GM12878 (cell line): ENCODE data around the gene SQSTM1. TPM values are rescaled to one million over a fixed set of nuclear protein-coding genes. Genes with fewer than 3 reads are reported as not detected.

Experiments used
- ATAC-seq: fragments of 200-7000 bp; cut with Tn5 transposase; 3 replicates; pipeline ENCODE4 v1.9.1; 2020; ENCODE audit warnings: mild to moderate bottlenecking, moderate library complexity
- BruUV-seq: library from RNA; stranded (reverse); fragments of 400-500 nt; replicated peaks from 2 replicates; lab custom pipeline; 2021; lab: Mats Ljungman, UMichigan
- CTCF ChIA-PET: fragments of 300-600 bp; sonication (Branson Sonifier 250); formaldehyde crosslinking; extraction: SDS; loops from one replicate; lab custom pipeline; 2021; ENCODE audit warnings: inconsistent platforms; lab: Yijun Ruan, JAX
- POLR2A ChIA-PET: fragments of 350-600 bp; formaldehyde crosslinking; extraction: SDS; loops from one replicate; lab custom pipeline; 2021; ENCODE audit warnings: inconsistent platforms; lab: Charles Lee
- RAD21 ChIA-PET: fragments of 300-600 bp; sonication (Branson Sonifier 250); formaldehyde crosslinking; loops from one replicate; lab custom pipeline; 2023; ENCODE audit warnings: antibody characterized with exemption; ENCODE audit not compliant: unreplicated experiment; lab: Charles Lee
- SMC1A ChIA-PET: fragments of 300-600 bp; sonication (Branson Sonifier 250); formaldehyde crosslinking; loops from one replicate; lab custom pipeline; 2023; ENCODE audit not compliant: unreplicated experiment, uncharacterized antibody; lab: Charles Lee
- DNase-seq: peaks from one replicate; pipeline ENCODE4 v3.0.0-alpha.2; 2011; ENCODE audit warnings: low read depth, low spot score
- FAIRE-seq: peaks from 3 replicates; lab custom pipeline; 2011; peaks lifted over from hg19 to GRCh38; lab: Jason Lieb, UNC
- H2AFZ ChIP-seq: 2 replicates; pipeline ENCODE4 v1.6.0; 2011; ENCODE audit warnings: low read depth, low read length, control low read depth; ENCODE audit not compliant: control insufficient read depth
- H3K27ac ChIP-seq: 2 replicates; pipeline ENCODE4 v1.5.1; 2011; ENCODE audit warnings: control low read depth; ENCODE audit not compliant: control insufficient read depth, insufficient read depth
- H3K27me3 ChIP-seq, 2 experiments: replicated peaks in 1 of 2; 2 replicates each; pipeline versions ENCODE4 v1.6.0 to v1.6.1; 2011; ENCODE audit warnings: low read length in 1 of 2; ENCODE audit not compliant: control insufficient read depth in 2 of 2, insufficient read depth in 2 of 2
- H3K36me3 ChIP-seq, 2 experiments: 2 replicates each; pipeline ENCODE4 v1.5.1; 2011; ENCODE audit warnings: low read length in 1 of 2; ENCODE audit not compliant: control insufficient read depth in 2 of 2, insufficient read depth in 2 of 2
- H3K4me1 ChIP-seq: 2 replicates; pipeline ENCODE4 v1.6.1; 2011; ENCODE audit warnings: mild to moderate bottlenecking, low read length, moderate library complexity, mixed read lengths; ENCODE audit not compliant: control insufficient read depth, insufficient read depth
- H3K4me2 ChIP-seq: 2 replicates; pipeline ENCODE4 v1.6.0; 2011; ENCODE audit warnings: control low read depth; ENCODE audit not compliant: control insufficient read depth, insufficient read depth
- H3K4me3 ChIP-seq: fragments of 200-600 bp; sonication (generic); 2 replicates; pipeline ENCODE4 v1.5.1; 2016
- H3K79me2 ChIP-seq: 2 replicates; pipeline ENCODE4 v1.6.0; 2011; ENCODE audit warnings: low read length; ENCODE audit not compliant: control insufficient read depth, insufficient read depth
- H3K9ac ChIP-seq: 2 replicates; pipeline ENCODE4 v1.8.0; 2011; ENCODE audit warnings: low read length, control low read depth, mixed read lengths; ENCODE audit not compliant: control insufficient read depth, insufficient read depth
- H3K9me3 ChIP-seq: replicated peaks from 3 replicates; pipeline ENCODE4 v1.5.1; 2011; ENCODE audit warnings: mild to moderate bottlenecking, low read length; ENCODE audit not compliant: control insufficient read depth, insufficient read depth
- H4K20me1 ChIP-seq: 2 replicates; pipeline ENCODE4 v1.6.0; 2011; ENCODE audit not compliant: control insufficient read depth, insufficient read depth
- BCL3 ChIP-seq: IDR thresholded peaks from 2 replicates; pipeline ENCODE4 v1.6.1; 2011; ENCODE audit warnings: borderline replicate concordance, low read depth, mild to moderate bottlenecking, moderate library complexity, low read length; ENCODE audit not compliant: insufficient read depth, poor library complexity, severe bottlenecking
- BRCA1 ChIP-seq: IDR thresholded peaks from 2 replicates; pipeline ENCODE4 v1.6.1; 2011; ENCODE audit warnings: low read depth, low read length, improper control_type of control experiment
- CHD2 ChIP-seq: IDR thresholded peaks from 2 replicates; pipeline ENCODE4 v1.6.1; 2011; ENCODE audit warnings: low read depth, low read length, improper control_type of control experiment, borderline replicate concordance
- EED ChIP-seq: sonication (generic); IDR thresholded peaks from 2 replicates; pipeline ENCODE4 v1.6.1; 2016; ENCODE audit warnings: antibody characterized with exemption, low read depth
- MAX ChIP-seq: IDR thresholded peaks from 2 replicates; pipeline ENCODE4 v1.6.1; 2012; ENCODE audit warnings: low read depth, low read length, improper control_type of control experiment
- MEF2A ChIP-seq: IDR thresholded peaks from 2 replicates; pipeline ENCODE4 v1.6.1; 2011; ENCODE audit warnings: low read depth, mild to moderate bottlenecking, low read length, moderate library complexity; ENCODE audit not compliant: insufficient read depth
- MYB ChIP-seq: fragments of 150-350 bp; IDR thresholded peaks from 2 replicates; pipeline ENCODE4 v1.6.1; 2014; ENCODE audit warnings: mild to moderate bottlenecking, low read depth, low read length, borderline replicate concordance
- NRF1 ChIP-seq: conservative IDR thresholded peaks from 2 replicates; pipeline ENCODE4 v1.6.1; 2011; ENCODE audit warnings: mild to moderate bottlenecking, low read depth, low read length, improper control_type of control experiment
- RELB ChIP-seq: fragments of 450-650 bp; IDR thresholded peaks from 2 replicates; pipeline ENCODE4 v1.6.1; 2017; ENCODE audit warnings: low read depth, mild to moderate bottlenecking, moderate library complexity
- RUNX3 ChIP-seq: IDR thresholded peaks from 2 replicates; pipeline ENCODE4 v1.6.1; 2012; ENCODE audit warnings: low read length, inconsistent platforms
- SP1 ChIP-seq: IDR thresholded peaks from one replicate; pipeline ENCODE4 v1.6.1; 2011; ENCODE audit warnings: low read depth, low read length
- SREBF2 ChIP-seq: IDR thresholded peaks from 2 replicates; pipeline ENCODE4 v1.6.1; 2012; ENCODE audit warnings: mild to moderate bottlenecking, low read length
- STAT3 ChIP-seq: IDR thresholded peaks from 2 replicates; pipeline ENCODE4 v1.6.1; 2011; ENCODE audit warnings: low read depth, low read length, improper control_type of control experiment
- SUZ12 ChIP-seq: fragments of 200-600 bp; sonication (generic); IDR thresholded peaks from one replicate; pipeline ENCODE4 v1.6.1; 2018; ENCODE audit warnings: antibody characterized with exemption, mild to moderate bottlenecking; ENCODE audit not compliant: unreplicated experiment
- ZBTB33 ChIP-seq: fragments of 450-650 bp; IDR thresholded peaks from 2 replicates; pipeline ENCODE4 v1.6.1; 2017; ENCODE audit warnings: mild to moderate bottlenecking
- ZBTB40 ChIP-seq: fragments of 450-650 bp; IDR thresholded peaks from 2 replicates; pipeline ENCODE4 v1.6.1; 2016; ENCODE audit warnings: mild to moderate bottlenecking, moderate library complexity, borderline replicate concordance
- WGBS: methylation state at CpG from one replicate; pipeline ENCODE4 v1.1.6; 2016; ENCODE audit warnings: low lambda C conversion rate; ENCODE audit not compliant: insufficient replicate concordance, insufficient coverage; ENCODE audit errors: missing lambda C conversion rate; 5-methylcytosine and 5-hydroxymethylcytosine counted together
- in situ Hi-C: fragments of 300-500 bp; cut with MboI; formaldehyde crosslinking; loops from 9 replicates; pipeline ENCODE4 v1.14.3; 2018; ENCODE audit warnings: mixed read lengths
- intact Hi-C: fragments of 100-400 bp; cut with micrococcal nuclease; formaldehyde crosslinking; loops from one replicate; pipeline ENCODE4 v1.14.2; 2022; ENCODE audit not compliant: unreplicated experiment
- polyA plus RNA-seq, 11 experiments: library from polyadenylated mRNA; depleted of rRNA in 4 of 11; unstranded in 6 of 11; stranded (reverse) in 5 of 11; fragments of >200 nt; fragmentation: Nextera tagmentation in 4 of 11; fragmentation: Illumina TruSeq in 1 of 11; extraction: Ambion mirVana in 4 of 11; extraction: Trizol in 1 of 11; gene quantifications; 1 replicate in 1 of 11; 2 replicates in 10 of 11; pipeline versions ENCODE4 v1.2.1 to v1.2.3, GENCODE V29; 2011 to 2016; ENCODE audit warnings: inconsistent platforms in 2 of 11, missing spikeins in 2 of 11, low read depth in 1 of 11
- total RNA-seq, 4 experiments: library from RNA; depleted of rRNA in 3 of 4; stranded (reverse); fragments of >200 nt in 3 of 4; fragmentation: Illumina TruSeq in 1 of 4; extraction: Trizol in 1 of 4; gene quantifications; 2 replicates each; pipeline versions ENCODE4 v1.2.1 to v1.2.3, GENCODE V29; 2013 to 2021

Gene SQSTM1
- total and polyA plus RNA-seq, 10 of the 15 experiments (the other 5 are each of a cell fraction or from before 2014, with no cell fraction given), result 6.3 to 138 (median 62.1) TPM

- no peaks in the 10 kb centered on the region for H3K4me1 ChIP-seq
- intact Hi-C loops (no loop called here), in situ Hi-C loops (no loop called here)
- H3K79me2 ChIP-seq, result no peaks in the 10 kb centered on the region
- no peak overlapping the region for H3K4me3 ChIP-seq
- no TSS peak for BruUV-seq
- RAD21 ChIA-PET, result no interaction called here
- CTCF ChIA-PET, result interaction anchor here (1.0 kb wide), 1 partner anchor 143 kb away, joined by 3 read pairs; no protein-coding TSS in a partner anchor
- H2AFZ ChIP-seq, result no peak overlapping the region
- no peaks in the 10 kb centered on the region for H4K20me1 ChIP-seq
- H3K36me3 ChIP-seq, result peaks cover 12 to 16% of the 10 kb centered on the region in 2 experiments
- SMC1A ChIA-PET, result interaction anchor here (0.6 kb wide), 1 partner anchor 9 kb away, joined by 3 read pairs; no protein-coding TSS in a partner anchor
- no peak for FAIRE-seq
- POLR2A ChIA-PET, result no interaction called here
- no peaks in the 10 kb centered on the region for H3K27me3 ChIP-seq
- no peak for ATAC-seq
- DNase-seq, result no peak
- H3K9me3 ChIP-seq, result peaks cover 16% of the 10 kb centered on the region
- no peak overlapping the region for H3K4me2 ChIP-seq
- 97% methylated on average over 13 of the region's 13 CpGs for WGBS
- no peak overlapping the region for H3K27ac ChIP-seq
- no peak overlapping the region for H3K9ac ChIP-seq
- no peak for TF ChIP-seq RELB
- TF ChIP-seq EED, result no peak
- no peak for TF ChIP-seq ZBTB33
- TF ChIP-seq STAT3, result no peak
- no peak for TF ChIP-seq MYB
- no peak for TF ChIP-seq ZBTB40
- no peak for TF ChIP-seq CHD2
- no peak for TF ChIP-seq BCL3
- TF ChIP-seq MEF2A, result no peak
- TF ChIP-seq SP1, result no peak
- TF ChIP-seq RUNX3, result no peak
- no peak for TF ChIP-seq BRCA1
- TF ChIP-seq SREBF2, result no peak
- TF ChIP-seq MAX, result no peak
- TF ChIP-seq NRF1, result no peak
- TF ChIP-seq SUZ12, result no peak
Observed at GRCh38 chr5:179879690-179880010, 58.9 kb downstream of the SQSTM1 start.
